Measurements from ENCODE around the gene PHB1.

DNA sequence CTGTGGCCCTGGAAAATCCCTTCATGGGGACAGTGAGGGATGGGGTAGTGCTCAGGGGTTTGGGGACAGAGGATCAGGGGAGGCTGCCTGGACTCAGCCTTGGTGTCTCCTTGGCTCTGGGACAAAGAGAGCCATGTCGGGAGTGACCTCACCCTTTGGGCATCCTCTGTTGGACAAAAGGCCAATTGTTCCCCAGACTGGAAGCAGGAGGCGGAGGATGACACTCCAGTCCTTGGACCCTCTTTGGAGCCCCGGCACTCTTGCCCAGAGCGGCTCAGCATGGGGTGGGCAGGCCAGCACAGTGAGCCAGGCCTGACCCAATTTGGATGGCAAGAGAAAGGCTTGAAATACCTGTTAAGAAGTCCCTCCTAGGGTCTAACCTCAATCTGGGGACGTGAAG is 39.4 kb upstream of the PHB1 start:
- TF ChIP-seq CTCF (IDR thresholded peaks at IDR 0.05) = no peak
- TF ChIP-seq POLR2AphosphoS5 (IDR thresholded peaks at IDR 0.05) = no peak
- no peak for TF ChIP-seq EP300 (IDR thresholded peaks at IDR 0.05)
- TF ChIP-seq POLR2A (IDR thresholded peaks at IDR 0.05) = no peak
